EL (cell line): Measurements from ENCODE around the gene C3orf18.

ENCODE experiments used
- DNase-seq: peaks from one replicate; pipeline ENCODE4 v3.0.0-alpha.2; 2016

C3orf18 gene

DNA sequence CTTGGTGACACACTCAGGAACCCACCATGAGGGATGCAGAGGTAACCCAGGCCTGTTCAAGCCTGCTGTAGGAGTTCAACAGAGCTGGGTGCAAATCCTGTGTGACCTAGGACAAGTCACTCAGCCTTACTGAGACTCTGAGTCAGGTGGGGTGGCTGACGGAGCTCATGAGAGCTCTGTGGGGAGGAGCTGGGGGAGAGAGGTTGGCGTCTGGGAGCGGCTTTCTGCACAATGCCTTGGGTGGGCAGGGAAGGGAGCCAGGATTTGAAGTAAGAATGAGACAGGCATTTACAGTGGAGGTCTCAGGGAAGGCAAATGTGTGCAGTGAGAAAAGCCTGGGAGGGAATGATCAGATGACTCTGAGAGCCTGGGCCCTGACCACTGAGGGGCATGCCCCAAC, 18.3 kb downstream of the C3orf18 start:
- no peak for DNase-seq

GRCh38 chr3:50545781-50546180, 21.8 kb downstream of the C3orf18 start:
- no peak for DNase-seq

DNA sequence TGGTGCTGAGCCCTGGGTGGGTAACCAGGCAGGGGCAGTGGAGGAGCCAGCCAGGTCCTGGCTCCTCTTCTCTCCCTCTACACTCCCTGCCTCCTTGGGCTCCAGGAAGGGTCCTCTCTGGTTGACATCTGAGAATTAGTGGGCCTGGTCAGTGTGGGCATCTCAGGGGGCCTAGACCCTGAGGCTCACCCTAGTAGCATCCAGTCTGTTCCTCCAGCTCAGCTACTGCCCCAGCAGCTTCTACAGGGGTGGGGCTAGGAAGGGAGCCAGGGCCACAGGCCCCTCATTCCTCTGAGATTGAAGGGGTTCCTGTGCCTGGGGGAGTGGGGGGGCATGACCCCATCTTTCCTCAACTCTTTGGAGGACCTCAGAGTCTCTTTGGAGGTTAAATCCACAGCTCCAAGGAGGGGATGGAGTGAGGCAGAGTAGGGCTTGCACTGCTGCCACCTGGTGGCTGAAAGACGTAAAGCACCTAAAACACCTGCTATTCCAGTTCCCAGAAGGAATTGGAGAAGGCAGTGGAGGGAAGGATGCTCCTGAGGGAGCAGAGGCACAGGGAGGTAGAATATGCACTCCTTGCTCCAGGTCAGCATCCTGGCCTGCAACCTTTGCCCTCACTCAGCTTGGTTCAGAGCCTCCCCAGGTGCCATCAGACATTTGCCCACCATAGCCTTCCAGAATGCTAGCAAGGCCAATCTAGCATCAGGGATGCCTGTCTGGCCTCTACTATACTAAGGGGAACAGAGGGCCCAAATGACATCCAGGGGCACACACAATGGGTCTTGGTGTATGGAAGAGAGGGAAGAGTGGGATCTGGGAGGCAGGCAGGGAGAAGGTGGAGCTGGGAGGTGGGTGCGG, 25.1 kb downstream of the C3orf18 start:
- peak; percentile 60 for DNase-seq

GRCh38 chr3:50539356-50540286, 27.9 kb downstream of the C3orf18 start:
- DNase-seq = no peak

DNA sequence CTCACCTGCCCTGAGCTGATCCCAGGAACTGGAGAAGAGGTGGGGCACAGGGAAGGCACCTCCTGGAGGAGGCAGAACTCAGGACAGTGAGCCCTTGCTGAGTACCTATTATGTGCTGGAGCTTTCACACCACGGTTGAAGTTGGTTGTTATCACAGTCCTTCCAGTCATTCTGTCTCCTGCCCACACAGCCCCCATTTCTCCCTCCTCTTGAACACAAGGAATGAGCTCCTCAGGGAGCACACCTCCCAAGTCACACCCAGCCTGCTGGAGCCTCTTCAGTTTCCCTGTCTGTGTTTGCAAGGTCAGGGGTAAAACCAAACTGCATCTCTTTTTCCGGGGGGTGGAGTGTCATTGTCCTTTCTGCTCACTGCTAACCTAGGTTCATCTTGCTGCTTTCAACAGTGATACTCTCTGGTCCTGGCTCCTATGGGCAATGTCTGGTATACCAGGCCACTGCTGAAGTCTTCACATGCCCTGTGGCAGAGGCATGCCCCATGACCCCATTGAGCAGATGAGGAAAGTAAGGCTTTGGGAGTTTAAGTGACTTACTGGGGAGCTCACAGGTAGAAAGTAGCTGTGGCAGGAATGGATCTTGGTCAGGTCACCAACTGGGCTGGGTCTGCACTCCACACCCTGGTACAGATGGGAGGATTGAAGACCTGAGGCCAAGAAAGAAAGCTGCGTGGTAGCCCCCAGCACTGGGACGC, 30.0 kb downstream of the C3orf18 start:
- DNase-seq = no peak

DNA sequence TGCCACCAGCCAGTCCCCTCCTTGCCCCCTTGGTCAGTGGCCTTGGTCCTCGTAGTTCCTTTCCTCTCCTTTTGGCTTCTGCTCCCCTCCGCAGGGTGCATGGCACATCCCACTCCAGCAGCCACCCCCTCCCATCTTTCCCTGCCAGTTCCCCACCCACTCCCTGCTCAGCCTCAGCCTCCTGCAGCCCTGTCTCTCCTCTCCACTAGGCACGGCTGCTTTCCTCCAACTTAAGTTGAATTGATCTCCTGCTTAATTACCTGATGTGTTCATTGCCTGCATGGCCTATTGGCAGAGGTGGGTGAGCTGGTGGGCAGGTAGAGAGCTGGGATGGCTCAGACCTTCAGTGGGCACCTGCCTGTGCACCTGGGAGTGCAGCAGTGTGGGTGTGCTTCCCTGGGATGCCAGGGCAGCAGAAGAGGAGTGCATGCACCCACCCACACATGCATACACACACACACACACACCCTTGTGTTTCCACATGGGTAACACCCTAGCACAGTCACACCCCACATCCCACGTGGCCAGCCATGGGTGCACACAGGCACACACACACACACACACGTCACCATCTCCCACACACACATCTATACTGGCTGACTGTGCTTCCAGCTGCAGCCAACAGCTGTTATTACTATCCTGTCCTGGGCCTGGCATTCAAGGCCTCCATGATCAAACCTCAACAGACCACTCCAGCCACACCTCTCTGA, 30.9 kb downstream of the C3orf18 start:
- no peak for DNase-seq

DNA sequence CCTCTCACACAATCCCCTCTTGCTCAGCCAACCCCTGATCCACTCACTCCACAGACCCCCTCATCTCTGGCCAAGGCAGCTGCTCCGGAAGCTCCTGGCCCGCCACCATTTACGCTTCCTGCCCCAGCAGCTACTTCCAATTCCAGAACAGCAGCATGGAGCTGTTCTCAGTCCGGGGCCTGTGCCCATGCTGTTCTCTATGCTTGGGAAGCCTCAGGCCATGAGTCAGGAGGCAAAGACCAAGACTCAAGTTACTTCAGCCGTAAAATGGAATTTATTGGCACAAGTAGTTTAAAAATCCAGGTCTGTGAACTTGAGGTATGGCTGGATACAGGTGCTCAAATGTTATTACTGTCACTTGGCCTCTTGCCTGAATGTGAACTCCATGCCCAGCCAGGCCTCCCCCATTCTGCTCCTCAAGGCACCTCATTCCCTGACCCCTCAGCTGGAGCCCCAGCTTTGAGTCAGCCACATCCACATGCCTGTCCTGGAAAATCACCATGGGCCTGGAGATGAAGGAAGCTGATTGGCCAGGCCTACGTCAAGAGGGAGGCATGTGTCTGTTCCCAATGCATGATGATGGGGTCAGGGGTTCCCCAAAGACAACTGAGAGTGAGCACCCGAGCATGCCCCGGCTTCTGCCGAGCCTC, 32.7 kb downstream of the C3orf18 start:
- peak; percentile 54 for DNase-seq

DNA sequence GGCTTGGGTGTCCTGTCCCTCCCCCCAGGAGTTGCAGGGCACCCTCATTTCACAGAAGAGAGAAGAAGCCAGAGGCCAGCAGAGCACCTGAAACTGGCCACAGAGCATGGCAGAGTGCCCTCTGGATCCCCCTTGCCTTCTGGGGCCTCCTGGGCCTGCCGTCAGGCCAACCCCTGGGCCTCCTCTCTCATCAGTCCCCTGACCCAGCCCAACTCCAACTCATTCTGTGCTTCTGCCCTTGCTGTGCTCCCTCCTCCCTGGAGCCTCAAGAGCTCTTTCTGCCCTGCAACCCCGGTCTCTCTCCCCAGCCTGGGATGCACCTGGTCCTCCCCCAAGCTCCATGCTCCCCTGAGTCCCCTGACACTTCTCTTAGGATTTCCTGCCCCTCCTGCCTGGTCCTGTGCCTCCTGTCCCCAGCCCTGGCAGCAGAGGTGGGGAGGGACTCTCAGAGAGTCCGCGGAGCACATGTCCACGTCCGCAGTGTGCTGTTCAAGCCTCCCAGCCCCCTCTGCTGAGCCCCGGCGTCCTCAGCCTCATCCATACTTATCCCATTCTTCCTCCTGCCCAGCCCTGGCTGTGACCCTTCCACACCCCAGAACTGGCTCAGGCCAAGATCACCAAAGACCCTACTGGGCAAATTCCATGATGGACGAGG, 33.6 kb downstream of the C3orf18 start:
- DNase-seq = no peak

DNA sequence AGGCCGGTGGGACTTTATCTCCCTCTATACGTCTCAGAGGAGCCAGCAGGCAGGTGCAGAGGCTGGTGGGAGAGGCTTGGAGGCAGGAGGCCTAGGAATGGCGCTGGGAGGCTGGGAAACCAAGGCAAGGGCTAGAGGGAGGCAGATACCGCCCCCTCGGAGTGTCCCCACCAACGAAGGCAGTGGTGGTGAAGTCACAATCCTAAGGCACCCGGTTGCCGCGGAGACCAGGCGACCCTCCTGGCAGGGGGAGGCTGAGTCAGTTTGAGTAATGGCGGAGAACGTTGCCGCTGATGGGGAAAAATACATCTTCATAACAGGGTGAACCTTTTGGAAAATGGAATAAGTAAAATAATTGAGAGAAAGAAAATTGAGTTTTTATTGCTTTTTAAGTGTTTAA, 34.2 kb downstream of the C3orf18 start:
- no peak for DNase-seq

- peak; percentile 74 for DNase-seq
These were observed 35.4 kb downstream of the C3orf18 start for GRCh38 chr3:50532062-50532705.

DNA sequence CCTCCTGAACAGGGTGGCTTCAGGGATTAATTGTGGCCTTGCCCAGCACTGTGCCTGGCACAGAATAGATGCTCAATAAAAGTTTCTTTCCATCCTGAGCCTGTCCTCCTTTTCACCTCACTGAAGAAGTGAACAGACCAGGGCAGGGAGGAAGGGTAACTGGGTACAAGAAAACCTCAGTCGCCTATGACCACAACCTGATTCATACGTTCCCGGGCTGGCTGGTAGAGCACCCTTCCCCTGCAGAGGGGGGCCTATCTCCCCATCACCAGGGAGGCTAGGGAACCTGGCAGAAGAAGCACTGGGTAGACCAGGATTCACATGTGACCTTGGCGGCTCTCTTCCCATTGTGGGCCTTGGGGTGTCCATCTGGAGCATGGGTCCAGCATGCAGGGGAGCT, 36.3 kb downstream of the C3orf18 start:
- DNase-seq = no peak

- no peak for DNase-seq
These were observed 37.3 kb downstream of the C3orf18 start for GRCh38 chr3:50530001-50530970.

GRCh38 chr3:50525987-50526386, 41.6 kb downstream of the C3orf18 start:
- DNase-seq = peak; percentile 41

- DNase-seq = no peak
These were observed 42.2 kb downstream of the C3orf18 start for GRCh38 chr3:50525191-50525910.

GRCh38 chr3:50524746-50525145, 42.8 kb downstream of the C3orf18 start:
- DNase-seq = no peak

DNA sequence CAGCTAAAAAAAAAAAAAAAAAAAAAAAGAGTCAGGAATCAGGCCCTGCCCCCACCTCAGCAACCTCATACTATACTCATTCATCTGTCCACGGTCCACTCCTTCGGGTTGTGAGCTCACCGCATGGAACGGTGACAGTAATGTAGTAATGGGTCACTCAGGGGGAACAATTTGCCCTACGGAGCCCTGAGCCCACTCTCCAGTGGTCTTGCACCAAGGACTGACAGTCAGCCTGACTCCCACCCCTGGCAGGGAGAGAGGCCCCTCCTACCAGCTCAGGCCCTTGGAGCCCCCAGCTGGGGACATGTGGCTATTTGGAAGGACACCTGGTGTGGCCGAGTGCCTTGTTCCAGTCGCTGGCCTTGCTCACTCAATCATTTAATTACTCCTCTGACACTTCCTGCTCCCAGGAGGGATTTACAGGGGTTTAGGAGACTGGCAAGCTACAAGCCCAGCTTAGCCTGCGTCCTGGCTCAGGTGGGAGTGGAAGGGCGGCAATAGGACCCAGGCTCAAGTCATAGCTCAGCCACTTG, 44.2 kb downstream of the C3orf18 start:
- no peak for DNase-seq

DNA sequence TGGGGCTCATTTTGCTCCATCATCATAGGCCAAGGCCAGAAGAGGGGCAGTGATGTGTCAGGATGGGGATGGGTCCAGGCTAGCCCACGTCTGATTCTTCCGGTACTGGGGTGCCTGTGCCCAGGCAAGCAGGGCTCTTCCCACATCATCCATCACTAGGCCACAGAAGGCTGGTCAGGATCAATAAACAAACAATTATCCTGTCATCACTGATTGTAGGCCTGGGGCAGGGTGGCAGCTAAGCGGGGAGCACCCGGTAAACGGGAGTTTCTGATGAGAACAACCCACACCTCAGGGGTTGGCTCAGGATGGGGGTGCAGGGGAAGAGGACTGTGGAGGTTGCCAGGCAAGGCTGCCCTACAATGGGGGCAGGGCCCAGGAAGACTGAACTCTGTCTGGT, 46.0 kb downstream of the C3orf18 start:
- DNase-seq = no peak

DNA sequence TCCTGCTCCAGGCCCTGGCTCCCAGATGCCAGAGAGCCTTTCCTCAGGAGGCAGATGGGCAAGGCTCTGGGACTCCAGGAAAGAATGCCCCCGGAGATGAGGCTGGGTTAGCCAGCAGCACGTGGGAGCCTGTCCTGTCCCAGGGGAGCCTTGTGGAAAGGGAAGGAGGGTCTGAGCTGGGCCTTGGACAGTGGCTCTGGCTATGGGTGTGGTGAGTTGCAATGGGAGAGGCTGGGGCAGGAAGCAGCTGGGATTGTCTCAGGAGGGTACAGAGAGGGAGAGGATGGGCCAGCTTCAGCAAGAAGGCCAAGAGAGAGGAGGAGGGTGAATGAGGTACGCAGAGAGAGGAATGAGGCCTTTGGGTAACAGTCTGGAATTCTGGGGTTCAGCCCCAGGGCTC, 46.7 kb downstream of the C3orf18 start:
- DNase-seq = no peak
